Measurements from ENCODE around the gene FPR2. TPM values are rescaled to one million over a fixed set of nuclear protein-coding genes. Genes with fewer than 3 reads are reported as not detected.

Gene FPR2
- total and polyA plus RNA-seq, 9 of the 15 experiments (the other 6 are each of a cell fraction or from before 2014, with no cell fraction given) = 0.03 to 0.15 (median 0.07) TPM; not detected in 6

- TF ChIP-seq SFPQ (IDR thresholded peaks at IDR 0.05; ENCODE audit: low read depth, low read length) (no peak), HNRNPK (IDR thresholded peaks at IDR 0.05; ENCODE audit: low read depth, low read length, poor library complexity, severe bottlenecking) (no peak), HEY1 (CRISPR knock-in tag; IDR thresholded peaks at IDR 0.05; ENCODE audit: borderline replicate concordance) (no peak), NFIC (IDR thresholded peaks at IDR 0.05) (no peak), ZNF445 (CRISPR knock-in tag; IDR thresholded peaks at IDR 0.05; ENCODE audit: low read depth) (no peak), NFE2 (IDR thresholded peaks at IDR 0.05; ENCODE audit: low read depth) (no peak), HES1 (IDR thresholded peaks at IDR 0.05; ENCODE audit: low read depth) (no peak), FOXP1 (CRISPR knock-in tag; IDR thresholded peaks at IDR 0.05) (no peak), ATF3 (IDR thresholded peaks at IDR 0.05) (peak; percentile 72; the same call in 1 of the 2 replicates), ATF3 (CRISPR knock-in tag; conservative IDR thresholded peaks at IDR 0.05) (no peak), TRIM25 (IDR thresholded peaks at IDR 0.05; ENCODE audit: borderline replicate concordance) (no peak), CBFA2T3 (IDR thresholded peaks at IDR 0.05) (peak; percentile 74), HNRNPUL1 (IDR thresholded peaks at IDR 0.05; ENCODE audit: low read length) (no peak), MEF2A (IDR thresholded peaks at IDR 0.05; ENCODE audit: control insufficient read depth, low read depth, low read length) (no peak), ZNF507 (tag; conservative IDR thresholded peaks at IDR 0.05) (no peak), YY1 (IDR thresholded peaks at IDR 0.05; ENCODE audit: borderline replicate concordance in 1 of 3, control insufficient read depth in 1 of 3, extremely low read depth in 1 of 3, insufficient read depth in 3 of 3, insufficient read length in 1 of 3, insufficient replicate concordance in 2 of 3, low read depth in 1 of 3, low read length in 2 of 3) (no peak), CHD2 (IDR thresholded peaks at IDR 0.05; ENCODE audit: low read depth, low read length) (no peak), ZBTB8A (IDR thresholded peaks at IDR 0.05; ENCODE audit: partially characterized antibody) (no peak), ARID3A (IDR thresholded peaks at IDR 0.05; ENCODE audit: borderline replicate concordance, low read depth, low read length) (no peak), MECOM (CRISPR knock-in tag; IDR thresholded peaks at IDR 0.05) (no peak)
Observed at GRCh38 chr19:51735759-51736449, 25.1 kb upstream of the FPR2 start (continued).

All from K562 (cell line).